Endodermal cell (in vitro differentiated cells): ENCODE data around the gene TLE5. TPM values are rescaled to one million over a fixed set of nuclear protein-coding genes. Genes with fewer than 3 reads are reported as not detected.

Source experiments
- DNase-seq: peaks from one replicate; pipeline ENCODE4 v3.0.0-alpha.2; 2017
- H3K27ac ChIP-seq: 2 replicates; pipeline ENCODE4 v1.5.1; 2013; ENCODE audit warnings: mild to moderate bottlenecking, low read depth, low read length, moderate library complexity
- H3K27me3 ChIP-seq: 2 replicates; pipeline ENCODE4 v1.6.1; 2013; ENCODE audit warnings: mild to moderate bottlenecking, low read length, moderate library complexity; ENCODE audit not compliant: insufficient read depth, control insufficient read depth, poor library complexity, severe bottlenecking
- H3K36me3 ChIP-seq: 2 replicates; pipeline ENCODE4 v1.7.0; 2013; ENCODE audit warnings: mild to moderate bottlenecking, low read length, moderate library complexity; ENCODE audit not compliant: control insufficient read depth, insufficient read depth
- H3K4me1 ChIP-seq: one replicate; pipeline ENCODE4 v1.7.0; 2013; ENCODE audit warnings: low read length; ENCODE audit not compliant: control insufficient read depth, insufficient read depth
- H3K4me3 ChIP-seq: 2 replicates; pipeline ENCODE4 v1.5.1; 2013; ENCODE audit warnings: mild to moderate bottlenecking, low read length, moderate library complexity
- H3K9ac ChIP-seq: 2 replicates; pipeline ENCODE4 v1.6.1; 2013; ENCODE audit warnings: mild to moderate bottlenecking, low read length, moderate library complexity; ENCODE audit not compliant: poor library complexity, severe bottlenecking; ENCODE audit errors: extremely low read depth
- H3K9me3 ChIP-seq: 2 replicates; pipeline ENCODE4 v1.6.1; 2013; ENCODE audit warnings: mild to moderate bottlenecking, low read length, moderate library complexity; ENCODE audit not compliant: control insufficient read depth
- H3K27ac Mint-ChIP-seq: 2 replicates; pipeline ENCODE4 v1.8.0; 2020; ENCODE audit warnings: mixed read lengths
- H3K27me3 Mint-ChIP-seq: 2 replicates; pipeline ENCODE4 v1.8.0; 2021; ENCODE audit warnings: mild to moderate bottlenecking, mixed read lengths; ENCODE audit not compliant: insufficient read depth
- H3K36me3 Mint-ChIP-seq: 2 replicates; pipeline ENCODE4 v1.8.0; 2020; ENCODE audit warnings: low read depth, mixed read lengths
- H3K4me1 Mint-ChIP-seq: 2 replicates; pipeline ENCODE4 v1.8.0; 2020; ENCODE audit warnings: mixed read lengths
- H3K4me3 Mint-ChIP-seq: 2 replicates; pipeline ENCODE4 v1.8.0; 2020; ENCODE audit warnings: mild to moderate bottlenecking, moderate library complexity, mixed read lengths
- H3K9me3 Mint-ChIP-seq: 2 replicates; pipeline ENCODE4 v1.8.0; 2020; ENCODE audit warnings: mild to moderate bottlenecking, mixed read lengths
- CTCF ChIP-seq: fragments of 200-600 bp; sonication (generic); conservative IDR thresholded peaks from 2 replicates; pipeline ENCODE4 v1.5.0; 2021; ENCODE audit warnings: antibody characterized with exemption, mild to moderate bottlenecking
- WGBS, 2 experiments: methylation state at CpG; one replicate each; pipeline versions ENCODE4 v1.1.5 to v1.1.7; 2013; ENCODE audit warnings: missing lambda C conversion rate in 2 of 2, mixed read lengths in 1 of 2; ENCODE audit not compliant: insufficient coverage in 1 of 2, insufficient read length in 1 of 2; 5-methylcytosine and 5-hydroxymethylcytosine counted together
- total RNA-seq, 2 donors: library from RNA; stranded (reverse); fragmentation: NEBNext Ultra II Directional in 1 of 2; extraction: Animal tissue kit (Norgen Biotek cat#: 25700) in 1 of 2; gene quantifications; 2 replicates in 1 of 2; 3 replicates in 1 of 2; pipeline ENCODE4 v1.2.1, GENCODE V29; 2021

Gene TLE5
- total RNA-seq, 2 donors from 2014 or later, result 488 to 575 TPM

- no peak overlapping the region for H3K27ac ChIP-seq
Measured at GRCh38 chr19:3100331-3100730, 38.0 kb upstream of the TLE5 start.

GRCh38 chr19:3099347-3100145, 37.3 kb upstream of the TLE5 start:
- Mint-ChIP-seq H3K27ac (no peak overlapping the region), H3K27me3 (no peaks in the 10 kb centered on the region), H3K9me3 (no peaks in the 10 kb centered on the region), H3K4me1 (peaks cover 16% of the 10 kb centered on the region), H3K36me3 (no peaks in the 10 kb centered on the region), H3K4me3 (no peak overlapping the region)
- Histone ChIP-seq H3K9ac (no peak overlapping the region), H3K4me1 (peaks cover 7% of the 10 kb centered on the region), H3K36me3 (no peaks in the 10 kb centered on the region), H3K27me3 (no peaks in the 10 kb centered on the region), H3K9me3 (no peaks in the 10 kb centered on the region), H3K27ac (no peak overlapping the region), H3K4me3 (no peak overlapping the region)
- no peak for TF ChIP-seq CTCF
- 94 to 95% methylated on average over 26 to 29 of the region's 29 CpGs for WGBS, 2 experiments
- DNase-seq, result no peak

More at GRCh38 chr19:3100331-3100730, 38.0 kb upstream of the TLE5 start:
- Histone ChIP-seq H3K4me3 (no peak overlapping the region), H3K27me3 (no peaks in the 10 kb centered on the region), H3K9me3 (no peaks in the 10 kb centered on the region), H3K36me3 (no peaks in the 10 kb centered on the region), H3K4me1 (peaks cover 7% of the 10 kb centered on the region), H3K9ac (no peak overlapping the region)
- H3K9me3 Mint-ChIP-seq, result no peaks in the 10 kb centered on the region
- DNase-seq, result no peak
- 91% methylated on average over 8 to 14 of the region's 14 CpGs for WGBS, 2 experiments
- no peaks in the 10 kb centered on the region for H3K36me3 Mint-ChIP-seq
- H3K27me3 Mint-ChIP-seq, result no peaks in the 10 kb centered on the region
- no peak overlapping the region for H3K27ac Mint-ChIP-seq
- TF ChIP-seq CTCF, result no peak
- no peak overlapping the region for H3K4me3 Mint-ChIP-seq
- H3K4me1 Mint-ChIP-seq, result peaks cover 13% of the 10 kb centered on the region

GRCh38 chr19:3098515-3099346, 36.4 kb upstream of the TLE5 start:
- no peak for DNase-seq
- 84 to 94% methylated on average over 15 to 40 of the region's 40 CpGs for WGBS, 2 experiments
- peaks cover 7% of the 10 kb centered on the region for H3K4me1 ChIP-seq
- TF ChIP-seq CTCF, result no peak
- H3K4me1 Mint-ChIP-seq, result peaks cover 16% of the 10 kb centered on the region
- H3K27me3 Mint-ChIP-seq, result no peaks in the 10 kb centered on the region
- H3K27ac Mint-ChIP-seq, result peak overlapping the region; percentile 79
- H3K9ac ChIP-seq, result no peak overlapping the region
- no peaks in the 10 kb centered on the region for H3K36me3 ChIP-seq
- H3K4me3 ChIP-seq, result no peak overlapping the region
- H3K36me3 Mint-ChIP-seq, result no peaks in the 10 kb centered on the region
- H3K27me3 ChIP-seq, result no peaks in the 10 kb centered on the region
- H3K4me3 Mint-ChIP-seq, result no peak overlapping the region
- H3K27ac ChIP-seq, result no peak overlapping the region
- no peaks in the 10 kb centered on the region for H3K9me3 ChIP-seq
- no peaks in the 10 kb centered on the region for H3K9me3 Mint-ChIP-seq
